GM23248 (cell line): ENCODE measurements around the gene RMC1. TPM values are rescaled to one million over a fixed set of nuclear protein-coding genes. Genes with fewer than 3 reads are reported as not detected.

ENCODE experiments used
- DNase-seq: peaks from one replicate; pipeline ENCODE4 v3.0.0-alpha.2; 2015
- H2AFZ ChIP-seq: fragments of 200-600 bp; sonication (generic); 2 replicates; pipeline ENCODE4 v1.6.1; 2016; ENCODE audit warnings: antibody characterized with exemption
- H3F3A ChIP-seq: fragments of 200-600 bp; sonication (generic); 2 replicates; pipeline ENCODE4 v1.6.1; 2016; ENCODE audit warnings: mild to moderate bottlenecking, antibody characterized with exemption, mixed run types; ENCODE audit not compliant: insufficient read depth
- H3K27ac ChIP-seq: fragments of 200-600 bp; sonication (generic); 2 replicates; pipeline ENCODE4 v1.5.1; 2016; ENCODE audit warnings: mild to moderate bottlenecking
- H3K27me3 ChIP-seq: fragments of 200-600 bp; sonication (generic); replicated peaks from 2 replicates; pipeline ENCODE4 v1.6.1; 2016; ENCODE audit warnings: mild to moderate bottlenecking; ENCODE audit not compliant: insufficient read depth
- H3K36me3 ChIP-seq: fragments of 200-600 bp; sonication (generic); 2 replicates; pipeline ENCODE4 v1.6.1; 2016; ENCODE audit warnings: low read depth, mild to moderate bottlenecking
- H3K4me1 ChIP-seq: fragments of 200-600 bp; sonication (generic); 2 replicates; pipeline ENCODE4 v1.6.1; 2016; ENCODE audit warnings: mild to moderate bottlenecking; ENCODE audit not compliant: insufficient read depth
- H3K4me2 ChIP-seq: fragments of 200-600 bp; sonication (generic); one replicate; pipeline ENCODE4 v1.6.1; 2016; ENCODE audit warnings: mild to moderate bottlenecking; ENCODE audit not compliant: unreplicated experiment
- H3K4me3 ChIP-seq: fragments of 200-600 bp; sonication (generic); 2 replicates; pipeline ENCODE4 v1.5.1; 2016; ENCODE audit warnings: mild to moderate bottlenecking
- H3K79me2 ChIP-seq: fragments of 200-600 bp; sonication (generic); 2 replicates; pipeline ENCODE4 v1.6.1; 2016; ENCODE audit warnings: mild to moderate bottlenecking; ENCODE audit not compliant: insufficient read depth
- H3K9ac ChIP-seq: fragments of 200-600 bp; sonication (generic); 2 replicates; pipeline ENCODE4 v1.6.1; 2016; ENCODE audit warnings: mild to moderate bottlenecking
- H3K9me2 ChIP-seq: fragments of 200-600 bp; sonication (generic); 2 replicates; pipeline ENCODE4 v1.6.1; 2016; ENCODE audit warnings: mixed run types, mild to moderate bottlenecking, moderate library complexity; ENCODE audit not compliant: insufficient read depth
- H3K9me3 ChIP-seq: fragments of 200-600 bp; sonication (generic); one replicate; pipeline ENCODE4 v1.6.1; 2017; ENCODE audit warnings: low read depth
- H4K20me1 ChIP-seq: fragments of 200-600 bp; sonication (generic); 2 replicates; pipeline ENCODE4 v1.6.0; 2016; ENCODE audit not compliant: insufficient read depth
- EZH2 ChIP-seq: fragments of 200-600 bp; sonication (generic); IDR thresholded peaks from 2 replicates; pipeline ENCODE4 v1.6.1; 2018; ENCODE audit warnings: antibody characterized with exemption, mild to moderate bottlenecking; ENCODE audit not compliant: insufficient read depth, poor library complexity, severe bottlenecking
- EZH2phosphoT487 ChIP-seq: fragments of 200-600 bp; sonication (generic); IDR thresholded peaks from 2 replicates; pipeline ENCODE4 v1.6.1; 2018; ENCODE audit warnings: antibody characterized with exemption, moderate library complexity, mild to moderate bottlenecking, low read depth; ENCODE audit not compliant: insufficient read depth
- WGBS, 2 experiments: methylation state at CpG; one replicate each; pipeline ENCODE4 v1.1.6; 2015 to 2017; ENCODE audit warnings: low lambda C conversion rate in 2 of 2, low coverage in 1 of 2; ENCODE audit errors: missing lambda C conversion rate in 2 of 2; 5-methylcytosine and 5-hydroxymethylcytosine counted together
- in situ Hi-C: fragments of 300-500 bp; cut with MboI; formaldehyde crosslinking; loops from 2 replicates; pipeline ENCODE4 v1.15.0; 2020
- polyA plus RNA-seq: library from polyadenylated mRNA; unstranded; fragments of >200 nt; fragmentation: Nextera tagmentation; extraction: Ambion mirVana; gene quantifications from 2 replicates; pipeline ENCODE4 v1.2.1, GENCODE V29; 2016
- total RNA-seq: library from RNA; depleted of rRNA; stranded (reverse); fragments of >200 nt; shearing (Covaris generic); gene quantifications from 2 replicates; pipeline ENCODE4 v1.2.3, GENCODE V29; 2014

The RMC1 gene
- total and polyA plus RNA-seq, 2 experiments from 2014 or later, result 22.1 to 22.8 TPM

GRCh38 chr18:23529604-23530003 is 26.3 kb downstream of the RMC1 start:
- Histone ChIP-seq H3K9me2 (no peaks in the 10 kb centered on the region), H3K9me3 (no peaks in the 10 kb centered on the region), H3K79me2 (no peaks in the 10 kb centered on the region), H3K4me2 (peak overlapping the region; percentile 27), H2AFZ (no peak overlapping the region), H3F3A (peaks cover 34% of the 10 kb centered on the region), H3K9ac (no peak overlapping the region; the same call in 1 of the 2 replicates), H3K4me3 (no peak overlapping the region), H3K36me3 (peaks cover 39% of the 10 kb centered on the region; the same call in 1 of the 2 replicates), H4K20me1 (no peaks in the 10 kb centered on the region), H3K4me1 (peaks cover 26% of the 10 kb centered on the region), H3K27me3 (no peaks in the 10 kb centered on the region), H3K27ac (peak overlapping the region; percentile 81)
- in situ Hi-C loops, result no loop called here
- peak; percentile 82 for DNase-seq
- TF ChIP-seq EZH2phosphoT487 (no peak), EZH2 (no peak)
- 34 to 40% methylated on average over 3 of the region's 3 CpGs for WGBS, 2 experiments

GRCh38 chr18:23530195-23530594 is 26.9 kb downstream of the RMC1 start:
- Histone ChIP-seq H4K20me1 (no peaks in the 10 kb centered on the region), H3K27ac (peak overlapping the region; percentile 81), H3K9me3 (no peaks in the 10 kb centered on the region), H3K4me1 (peaks cover 26% of the 10 kb centered on the region), H3K9me2 (no peaks in the 10 kb centered on the region), H3K9ac (no peak overlapping the region), H3K4me2 (no peak overlapping the region), H3K79me2 (no peaks in the 10 kb centered on the region), H3K27me3 (no peaks in the 10 kb centered on the region), H3K36me3 (peaks cover 39% of the 10 kb centered on the region; the same call in 1 of the 2 replicates), H3K4me3 (no peak overlapping the region), H3F3A (peaks cover 37% of the 10 kb centered on the region), H2AFZ (no peak overlapping the region)
- no peak for TF ChIP-seq EZH2
- TF ChIP-seq EZH2phosphoT487, result no peak
- WGBS, 2 experiments, result 92 to 96% methylated on average over 7 of the region's 7 CpGs
- no peak for DNase-seq
- in situ Hi-C loops, result no loop called here

DNA sequence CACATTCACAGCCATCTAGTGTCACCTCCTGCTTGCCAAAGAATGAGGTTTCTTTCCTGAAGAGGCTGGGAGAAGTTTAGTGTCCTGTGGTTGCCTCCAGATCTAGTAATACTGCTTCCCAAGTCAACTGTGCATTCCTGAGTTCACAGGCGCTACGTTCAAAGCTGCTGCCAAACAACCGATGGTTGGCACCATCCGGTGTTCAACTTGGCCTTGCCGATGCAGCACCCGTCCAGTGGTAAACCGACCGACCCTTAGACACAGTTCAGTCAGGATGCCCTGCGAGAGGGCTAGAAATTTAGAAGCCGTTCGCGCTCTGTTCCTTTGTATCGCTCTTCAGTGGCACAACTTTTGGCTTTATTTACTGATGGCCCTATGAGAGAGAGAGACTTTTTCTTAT is 28.6 kb downstream of the RMC1 start:
- in situ Hi-C loops, result no loop called here
- peaks cover 26% of the 10 kb centered on the region for H3K4me1 ChIP-seq
- no peaks in the 10 kb centered on the region for H4K20me1 ChIP-seq
- no peak for DNase-seq
- no peaks in the 10 kb centered on the region for H3K79me2 ChIP-seq
- WGBS, 2 experiments, result 98 to 99% methylated on average over 13 of the region's 13 CpGs
- H2AFZ ChIP-seq, result no peak overlapping the region
- peaks cover 37% of the 10 kb centered on the region for H3F3A ChIP-seq
- no peaks in the 10 kb centered on the region for H3K9me3 ChIP-seq
- no peak overlapping the region for H3K4me2 ChIP-seq
- H3K27ac ChIP-seq, result no peak overlapping the region
- no peaks in the 10 kb centered on the region for H3K9me2 ChIP-seq
- no peaks in the 10 kb centered on the region for H3K27me3 ChIP-seq
- TF ChIP-seq EZH2 (no peak), EZH2phosphoT487 (no peak)
- no peak overlapping the region for H3K9ac ChIP-seq
- H3K36me3 ChIP-seq, result peaks cover 56% of the 10 kb centered on the region; the same call in 1 of the 2 replicates
- H3K4me3 ChIP-seq, result no peak overlapping the region

GRCh38 chr18:23532848-23533247 is 29.5 kb downstream of the RMC1 start:
- Histone ChIP-seq H3K36me3 (peaks cover 61% of the 10 kb centered on the region; the same call in 1 of the 2 replicates), H3K79me2 (no peaks in the 10 kb centered on the region), H3K9ac (no peak overlapping the region), H3F3A (peaks cover 37% of the 10 kb centered on the region), H3K27ac (no peak overlapping the region), H3K4me1 (peaks cover 25% of the 10 kb centered on the region), H2AFZ (no peak overlapping the region), H3K4me2 (no peak overlapping the region), H3K9me3 (no peaks in the 10 kb centered on the region), H3K27me3 (no peaks in the 10 kb centered on the region), H3K9me2 (no peaks in the 10 kb centered on the region), H4K20me1 (no peaks in the 10 kb centered on the region), H3K4me3 (no peak overlapping the region)
- no peak for TF ChIP-seq EZH2
- TF ChIP-seq EZH2phosphoT487, result no peak
- in situ Hi-C loops, result no loop called here
- WGBS, 2 experiments, result 16 to 19% methylated on average over 4 of the region's 4 CpGs
- DNase-seq, result no peak

GRCh38 chr18:23534276-23534675 is 31.0 kb downstream of the RMC1 start:
- Histone ChIP-seq H3K4me2 (no peak overlapping the region), H3K9ac (no peak overlapping the region), H3K4me3 (no peak overlapping the region), H3K36me3 (peaks cover 71% of the 10 kb centered on the region), H3F3A (peaks cover 24% of the 10 kb centered on the region), H3K27me3 (no peaks in the 10 kb centered on the region), H3K27ac (no peak overlapping the region), H2AFZ (no peak overlapping the region), H3K4me1 (peaks cover 11% of the 10 kb centered on the region), H3K9me2 (no peaks in the 10 kb centered on the region), H3K79me2 (no peaks in the 10 kb centered on the region), H4K20me1 (no peaks in the 10 kb centered on the region), H3K9me3 (no peaks in the 10 kb centered on the region)
- TF ChIP-seq EZH2 (no peak), EZH2phosphoT487 (no peak)
- WGBS, 2 experiments, result 97 to 98% methylated on average over 16 of the region's 16 CpGs
- no peak for DNase-seq
- in situ Hi-C loops, result no loop called here
